Measurements from ENCODE around the gene UAP1. TPM values are rescaled to one million over a fixed set of nuclear protein-coding genes. Genes with fewer than 3 reads are reported as not detected.

UAP1 gene
- total RNA-seq, 2 experiments from 2014 or later, result 44.5 to 45.8 TPM

DNA sequence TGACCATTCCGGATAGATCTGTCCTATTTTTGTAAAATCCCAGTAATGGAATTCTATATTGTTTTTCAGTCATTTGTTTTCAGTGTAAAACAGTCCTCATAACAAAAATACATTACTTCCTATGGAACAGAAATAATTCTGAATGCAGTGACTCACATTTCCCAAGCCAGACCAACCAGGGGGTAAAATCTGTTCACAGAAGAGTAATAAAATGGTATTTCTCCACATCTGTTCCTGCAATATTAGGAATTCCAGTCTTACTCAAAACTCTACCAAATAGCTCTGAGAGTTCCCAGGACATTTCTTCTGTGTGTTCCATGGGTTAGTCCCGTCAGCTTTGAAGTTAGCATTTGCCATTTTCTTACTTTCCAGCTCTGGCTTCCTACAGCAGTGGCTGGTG, 68.1 kb downstream of the UAP1 start:
- H3K27ac Mint-ChIP-seq, result no peak overlapping the region
- H3K36me3 Mint-ChIP-seq (ENCODE audit: low read depth), result no peaks in the 10 kb centered on the region
- peaks cover 16% of the 10 kb centered on the region for H3K27me3 Mint-ChIP-seq
- Histone ChIP-seq H3K9me3 (ENCODE audit: control insufficient read depth in 1 of 2, insufficient read depth in 1 of 2, low read length in 2 of 2) (no peaks in the 10 kb centered on the region), H3K27ac (ENCODE audit: low read depth in 1 of 2, low read length in 2 of 2) (no peak overlapping the region), H3K4me1 (ENCODE audit: insufficient read depth, low read length) (no peaks in the 10 kb centered on the region), H3K4me3 (ENCODE audit: low read length) (no peak overlapping the region), H3K36me3 (ENCODE audit: insufficient read depth, low read length) (no peaks in the 10 kb centered on the region), H3K27me3 (ENCODE audit: control insufficient read depth in 1 of 2, insufficient read depth in 2 of 2, low read length in 2 of 2) (no peaks in the 10 kb centered on the region)
- DNase-seq, result no peak
- POLR2A ChIA-PET, result no interaction called here
- no peak overlapping the region for H3K4me3 Mint-ChIP-seq
- H3K9me3 Mint-ChIP-seq, result no peaks in the 10 kb centered on the region
- intact Hi-C loops (cut with DNase I, micrococcal nuclease), result loop anchor here in 1 of 2 experiments (5.0 kb wide), 1 partner anchor 572 kb away; no protein-coding TSS in a partner anchor
- TF ChIP-seq, protein P1, sequence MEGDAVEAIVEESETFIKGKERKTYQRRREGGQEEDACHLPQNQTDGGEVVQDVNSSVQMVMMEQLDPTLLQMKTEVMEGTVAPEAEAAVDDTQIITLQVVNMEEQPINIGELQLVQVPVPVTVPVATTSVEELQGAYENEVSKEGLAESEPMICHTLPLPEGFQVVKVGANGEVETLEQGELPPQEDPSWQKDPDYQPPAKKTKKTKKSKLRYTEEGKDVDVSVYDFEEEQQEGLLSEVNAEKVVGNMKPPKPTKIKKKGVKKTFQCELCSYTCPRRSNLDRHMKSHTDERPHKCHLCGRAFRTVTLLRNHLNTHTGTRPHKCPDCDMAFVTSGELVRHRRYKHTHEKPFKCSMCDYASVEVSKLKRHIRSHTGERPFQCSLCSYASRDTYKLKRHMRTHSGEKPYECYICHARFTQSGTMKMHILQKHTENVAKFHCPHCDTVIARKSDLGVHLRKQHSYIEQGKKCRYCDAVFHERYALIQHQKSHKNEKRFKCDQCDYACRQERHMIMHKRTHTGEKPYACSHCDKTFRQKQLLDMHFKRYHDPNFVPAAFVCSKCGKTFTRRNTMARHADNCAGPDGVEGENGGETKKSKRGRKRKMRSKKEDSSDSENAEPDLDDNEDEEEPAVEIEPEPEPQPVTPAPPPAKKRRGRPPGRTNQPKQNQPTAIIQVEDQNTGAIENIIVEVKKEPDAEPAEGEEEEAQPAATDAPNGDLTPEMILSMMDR (IDR thresholded peaks at IDR 0.05), result no peak
- CTCF ChIA-PET, result no interaction called here
- no peak for ATAC-seq (ENCODE audit: poor library complexity)
- H3K4me1 Mint-ChIP-seq (ENCODE audit: low read depth), result no peaks in the 10 kb centered on the region

DNA sequence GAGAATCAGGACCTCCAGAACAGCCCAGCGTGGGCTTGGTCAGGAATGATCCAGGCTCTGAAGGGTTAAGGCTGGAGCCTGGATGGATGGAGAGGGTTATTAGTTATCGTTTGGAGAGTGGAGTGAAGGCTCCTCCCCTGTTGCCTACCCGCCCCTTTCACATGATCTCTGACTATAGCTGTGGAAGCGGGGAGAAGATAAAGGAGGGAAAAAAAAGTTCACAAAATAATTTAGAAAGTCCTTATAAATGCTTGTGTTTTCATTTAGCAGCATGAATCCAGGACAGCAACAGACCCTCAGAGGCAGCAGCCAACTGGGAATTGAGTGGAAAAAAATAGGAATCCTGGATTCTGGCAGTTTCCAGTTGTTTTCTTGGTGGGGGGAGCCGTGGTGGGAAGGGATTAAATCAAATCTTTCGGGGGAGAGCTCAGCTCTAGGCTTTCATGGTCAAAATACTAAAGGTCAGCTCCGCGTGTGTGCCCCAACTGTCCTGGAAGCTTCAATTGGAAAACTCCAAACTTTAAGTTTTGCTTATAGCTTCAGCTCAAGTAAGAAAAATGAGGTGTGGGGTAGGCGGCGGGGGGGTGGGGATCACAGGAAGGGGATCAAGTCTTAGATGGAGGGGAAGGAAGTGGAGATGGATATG, 70.1 kb downstream of the UAP1 start:
- no peaks in the 10 kb centered on the region for H3K36me3 Mint-ChIP-seq (ENCODE audit: low read depth)
- Histone ChIP-seq H3K27ac (ENCODE audit: low read depth in 1 of 2, low read length in 2 of 2) (no peak overlapping the region), H3K27me3 (ENCODE audit: control insufficient read depth in 1 of 2, insufficient read depth in 2 of 2, low read length in 2 of 2) (no peaks in the 10 kb centered on the region), H3K4me3 (ENCODE audit: low read length) (no peak overlapping the region), H3K9me3 (ENCODE audit: control insufficient read depth in 1 of 2, insufficient read depth in 1 of 2, low read length in 2 of 2) (no peaks in the 10 kb centered on the region), H3K4me1 (ENCODE audit: insufficient read depth, low read length) (no peaks in the 10 kb centered on the region), H3K36me3 (ENCODE audit: insufficient read depth, low read length) (no peaks in the 10 kb centered on the region)
- DNase-seq, result no peak
- TF ChIP-seq, protein P1 (IDR thresholded peaks at IDR 0.05), result no peak
- intact Hi-C loops (cut with DNase I, micrococcal nuclease), result no loop called here
- no peak for ATAC-seq (ENCODE audit: poor library complexity)
- no peak overlapping the region for H3K27ac Mint-ChIP-seq
- H3K27me3 Mint-ChIP-seq, result peaks cover 11% of the 10 kb centered on the region
- H3K4me3 Mint-ChIP-seq, result no peak overlapping the region
- ChIA-PET CTCF (no interaction called here), POLR2A (no interaction called here)
- H3K4me1 Mint-ChIP-seq (ENCODE audit: low read depth), result no peaks in the 10 kb centered on the region
- H3K9me3 Mint-ChIP-seq, result no peaks in the 10 kb centered on the region

DNA sequence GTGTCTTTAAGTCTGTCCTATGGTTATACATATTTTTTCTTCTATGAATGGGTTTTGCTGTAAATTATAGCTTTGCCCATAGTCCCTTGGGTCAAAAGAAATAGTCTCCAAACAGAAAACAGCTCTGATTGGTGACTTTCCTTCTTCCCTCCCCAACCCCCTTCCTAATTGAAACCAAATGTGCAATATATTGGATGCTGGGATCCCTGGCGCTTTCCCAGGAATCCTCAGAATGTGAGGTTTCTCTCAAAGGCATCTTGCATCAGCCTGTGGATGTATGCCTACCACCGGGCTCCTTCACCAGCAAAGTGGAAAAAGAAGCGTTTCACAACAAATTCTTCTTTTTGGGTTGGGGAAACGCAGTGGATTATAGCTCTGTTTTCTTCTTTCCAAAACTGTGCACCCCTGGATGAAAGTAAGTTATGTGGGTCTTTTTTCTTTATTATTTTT, 70.7 kb downstream of the UAP1 start, which contains the start of gene DDR2:
Gene DDR2, plus strand, starts transcription at position 248 of the 450 bp plus-strand sequence. CDS start 86,600 bp downstream, outside the sequence.
- Mint-ChIP-seq H3K27me3 (peaks cover 7% of the 10 kb centered on the region), H3K4me3 (no peak within 1 kb of the TSS), H3K4me1 (ENCODE audit: low read depth) (no peaks in the 10 kb centered on the region), H3K27ac (no peak within 1 kb of the TSS), H3K36me3 (ENCODE audit: low read depth) (no peaks in the 10 kb centered on the region), H3K9me3 (no peaks in the 10 kb centered on the region)
- DNase-seq, result no peak
- H3K4me1 ChIP-seq (ENCODE audit: insufficient read depth, low read length), result no peaks in the 10 kb centered on the region
- no peak for ATAC-seq (ENCODE audit: poor library complexity)
- no peak within 1 kb of the TSS for H3K27ac ChIP-seq (ENCODE audit: low read depth in 1 of 2, low read length in 2 of 2)
- H3K9me3 ChIP-seq (ENCODE audit: control insufficient read depth in 1 of 2, insufficient read depth in 1 of 2, low read length in 2 of 2), result no peaks in the 10 kb centered on the region
- CTCF ChIA-PET, result no interaction called here
- POLR2A ChIA-PET, result no interaction called here
- no peak within 1 kb of the TSS for H3K4me3 ChIP-seq (ENCODE audit: low read length)
- H3K27me3 ChIP-seq (ENCODE audit: control insufficient read depth in 1 of 2, insufficient read depth in 2 of 2, low read length in 2 of 2), result no peaks in the 10 kb centered on the region
- no peaks in the 10 kb centered on the region for H3K36me3 ChIP-seq (ENCODE audit: insufficient read depth, low read length)
- TF ChIP-seq, protein P1 (IDR thresholded peaks at IDR 0.05), result no peak
- intact Hi-C loops (cut with DNase I, micrococcal nuclease), result no loop called here
